Ishikawa (cell line): ENCODE measurements around the gene ADGRF1.

Experiments used
- CREB1 ChIP-seq: IDR thresholded peaks from 2 replicates; pipeline ENCODE4 v1.6.1; 2012; ENCODE audit warnings: low read depth
- EGR1 ChIP-seq: IDR thresholded peaks from 2 replicates; pipeline ENCODE4 v1.6.1; 2012
- EP300 ChIP-seq: IDR thresholded peaks from 2 replicates; pipeline ENCODE4 v1.6.1; 2012; ENCODE audit warnings: borderline replicate concordance
- FOXM1 ChIP-seq: IDR thresholded peaks from 2 replicates; pipeline ENCODE4 v1.6.1; 2012; ENCODE audit warnings: low read depth, borderline replicate concordance
- MAX ChIP-seq: IDR thresholded peaks from 2 replicates; pipeline ENCODE4 v1.6.1; 2012
- NFIC ChIP-seq: IDR thresholded peaks from 2 replicates; pipeline ENCODE4 v1.6.1; 2012
- RAD21 ChIP-seq: IDR thresholded peaks from 2 replicates; pipeline ENCODE4 v1.6.1; 2012; ENCODE audit warnings: low read depth
- REST ChIP-seq: IDR thresholded peaks from 2 replicates; pipeline ENCODE4 v1.6.1; 2012; ENCODE audit warnings: low read depth, mild to moderate bottlenecking
- TCF12 ChIP-seq: IDR thresholded peaks from 2 replicates; pipeline ENCODE4 v1.6.1; 2012; ENCODE audit warnings: low read depth
- ZBTB7A ChIP-seq: IDR thresholded peaks from 2 replicates; pipeline ENCODE4 v1.6.1; 2012; ENCODE audit warnings: low read depth

GRCh38 chr6:47078991-47079390, 36.9 kb upstream of the ADGRF1 start:
- TF ChIP-seq EGR1 (no peak), RAD21 (no peak), NFIC (no peak), EP300 (no peak), MAX (no peak), REST (no peak), FOXM1 (no peak), ZBTB7A (no peak), CREB1 (no peak), TCF12 (no peak)
